HL-60 (cell line): ENCODE data around the gene AURKA.

Source experiments
- DNase-seq, 2 experiments: peaks; one replicate each; pipeline ENCODE4 v3.0.0-alpha.2; 2010 to 2020; ENCODE audit warnings: low read depth in 1 of 2, low spot score in 1 of 2
- H3K27ac ChIP-seq: fragments of 250-450 bp; sonication (Bioruptor Pico); replicated peaks from 2 replicates; pipeline ENCODE4 v1.5.1; 2020; ENCODE audit warnings: mild to moderate bottlenecking, moderate library complexity
- H3K27me3 ChIP-seq: fragments of 250-450 bp; sonication (Bioruptor Pico); 2 replicates; pipeline ENCODE4 v1.5.1; 2021; ENCODE audit warnings: mild to moderate bottlenecking, moderate library complexity; ENCODE audit not compliant: insufficient read depth, poor library complexity, severe bottlenecking
- H3K4me3 ChIP-seq: replicated peaks from 2 replicates; pipeline ENCODE4 v1.5.1; 2011; ENCODE audit warnings: mild to moderate bottlenecking, control low read depth, low read length; ENCODE audit not compliant: insufficient read depth
- CTCF ChIP-seq: IDR thresholded peaks from one replicate; pipeline ENCODE4 v1.5.1; 2011; ENCODE audit warnings: low read length, control low read depth, inconsistent platforms; ENCODE audit not compliant: insufficient read depth
- GABPA ChIP-seq: IDR thresholded peaks from 2 replicates; pipeline ENCODE4 v1.6.1; 2012; ENCODE audit warnings: low read depth
- POLR2AphosphoS5 ChIP-seq: IDR thresholded peaks from 2 replicates; pipeline ENCODE4 v1.6.1; 2012; ENCODE audit warnings: low read depth
- REST ChIP-seq: IDR thresholded peaks from 2 replicates; pipeline ENCODE4 v1.6.1; 2012; ENCODE audit warnings: low read depth; ENCODE audit not compliant: insufficient replicate concordance
- SPI1 ChIP-seq: IDR thresholded peaks from 2 replicates; pipeline ENCODE4 v1.6.1; 2012; ENCODE audit warnings: low read depth, mild to moderate bottlenecking, borderline replicate concordance

The AURKA gene

DNA sequence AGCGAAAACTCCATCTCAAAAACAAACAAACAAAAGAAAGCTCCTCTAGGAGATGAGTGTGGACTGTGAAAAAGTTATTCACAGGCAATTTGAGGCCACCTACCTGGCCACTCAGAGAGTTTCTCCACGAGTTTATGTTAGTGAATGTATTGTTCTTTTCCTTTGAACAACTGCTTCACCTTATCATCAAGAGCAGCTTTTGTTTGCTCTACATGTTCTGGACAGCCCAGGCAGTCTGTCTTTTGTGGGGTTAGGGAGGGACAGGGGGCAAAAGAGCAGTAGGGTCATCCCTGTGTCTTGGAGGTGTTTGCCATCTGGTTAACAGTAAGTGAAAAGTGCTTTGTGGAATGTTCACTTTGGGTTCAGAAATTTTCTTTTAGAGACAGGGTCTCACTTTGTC lies 28.0 kb upstream of the AURKA start:
- no peak overlapping the region for H3K4me3 ChIP-seq
- H3K27ac ChIP-seq: peak overlapping the region; percentile 51
- TF ChIP-seq POLR2AphosphoS5 (no peak), SPI1 (no peak), GABPA (no peak), REST (no peak), CTCF (no peak)
- H3K27me3 ChIP-seq: no peaks in the 10 kb centered on the region
- no peak for DNase-seq

DNA sequence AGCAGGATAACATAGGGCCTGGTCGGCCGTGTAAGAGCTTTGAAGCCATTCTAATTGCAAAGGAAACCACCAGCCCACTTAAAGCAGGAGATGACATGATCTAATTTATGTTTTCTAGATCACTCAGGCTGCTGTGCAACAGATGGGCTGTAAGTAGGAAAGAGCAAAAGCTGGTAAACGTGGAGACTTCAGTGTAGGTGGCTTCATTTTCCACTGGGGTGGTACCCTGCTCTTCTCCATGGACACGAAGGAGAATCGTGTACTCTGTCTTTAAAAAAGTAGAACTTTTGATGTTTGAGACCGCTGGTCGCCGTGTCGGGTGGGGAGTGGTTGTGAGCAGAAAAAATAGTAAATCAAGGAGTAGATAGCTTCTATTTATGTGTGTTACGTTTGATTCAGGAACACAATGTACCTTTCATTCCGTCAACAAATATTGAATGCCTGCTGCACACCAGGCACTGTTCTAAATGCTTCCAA lies 26.4 kb upstream of the AURKA start:
- H3K27ac ChIP-seq: peak overlapping the region; percentile 68
- no peak for TF ChIP-seq GABPA
- no peak overlapping the region for H3K4me3 ChIP-seq

GRCh38 chr20:56417911-56418310 lies 25.9 kb upstream of the AURKA start:
- H3K4me3 ChIP-seq: no peak overlapping the region
- DNase-seq: no peak
- H3K27ac ChIP-seq: peak overlapping the region; percentile 68
- H3K27me3 ChIP-seq: no peaks in the 10 kb centered on the region
- TF ChIP-seq REST: no peak
- TF ChIP-seq CTCF: no peak
- TF ChIP-seq SPI1: no peak
- no peak for TF ChIP-seq GABPA
- no peak for TF ChIP-seq POLR2AphosphoS5

More for the DNA sequence above, 26.4 kb upstream of the AURKA start:
- H3K27me3 ChIP-seq: no peaks in the 10 kb centered on the region
- DNase-seq: no peak

- Histone ChIP-seq H3K4me3 (no peak overlapping the region), H3K27me3 (no peaks in the 10 kb centered on the region), H3K27ac (no peak overlapping the region; the same call in 1 of the 2 replicates)
- no peak for DNase-seq
- TF ChIP-seq CTCF (no peak), REST (no peak), SPI1 (no peak), POLR2AphosphoS5 (no peak), GABPA (no peak)
Observed at GRCh38 chr20:56417402-56417801, 25.4 kb upstream of the AURKA start.
